IMR-90 (cell line): ENCODE results near the gene KATNBL1. TPM values are rescaled to one million over a fixed set of nuclear protein-coding genes. Genes with fewer than 3 reads are reported as not detected.
"Not testable (repeated sequence)": the region's sequence is repeated elsewhere in the genome, so short reads cannot be mapped to it uniquely, and the experiment has no call there.

Source experiments
- ATAC-seq: fragments of 200-7000 bp; cut with Tn5 transposase; 2 replicates; pipeline ENCODE4 v1.9.1; 2020; ENCODE audit warnings: low read depth, mild to moderate bottlenecking, moderate library complexity
- BruUV-seq: library from RNA; stranded (reverse); fragments of 400-500 nt; replicated peaks from 2 replicates; lab custom pipeline; 2021; lab: Mats Ljungman, UMichigan
- CTCF ChIA-PET: fragments of 300-600 bp; formaldehyde crosslinking; extraction: SDS; loops from one replicate; lab custom pipeline; 2021; ENCODE audit warnings: antibody characterized with exemption; lab: Yijun Ruan, JAX
- POLR2A ChIA-PET: fragments of 300-600 bp; sonication (Branson Sonifier 250); formaldehyde crosslinking; loops from one replicate; lab custom pipeline; 2022; ENCODE audit warnings: antibody characterized with exemption; ENCODE audit not compliant: unreplicated experiment; lab: Charles Lee
- DNase-seq: peaks from one replicate; pipeline ENCODE4 v3.0.0; 2013
- H2AFZ ChIP-seq: replicated peaks from 2 replicates; pipeline ENCODE3; 2013; ENCODE audit warnings: low read length, mild to moderate bottlenecking; ENCODE audit not compliant: poor library complexity
- H2AK5ac ChIP-seq: 2 replicates; pipeline ENCODE4 v1.6.1; 2013; ENCODE audit warnings: low read depth, low read length, inconsistent platforms
- H2AK9ac ChIP-seq: replicated peaks from 2 replicates; pipeline ENCODE3; 2013; ENCODE audit warnings: mild to moderate bottlenecking, low read depth, low read length, moderate library complexity; ENCODE audit not compliant: poor library complexity
- H2BK120ac ChIP-seq: 2 replicates; pipeline ENCODE4 v1.6.1; 2013; ENCODE audit warnings: low read depth, low read length, inconsistent platforms
- H2BK15ac ChIP-seq: 3 replicates; pipeline ENCODE4 v1.6.1; 2013; ENCODE audit warnings: low read depth, low read length, inconsistent platforms
- H2BK20ac ChIP-seq: 2 replicates; pipeline ENCODE4 v1.6.1; 2013; ENCODE audit warnings: low read depth, mild to moderate bottlenecking, inconsistent platforms, low read length, moderate library complexity
- H2BK5ac ChIP-seq: 2 replicates; pipeline ENCODE4 v1.6.1; 2013; ENCODE audit warnings: mild to moderate bottlenecking, low read depth, low read length, inconsistent platforms; ENCODE audit not compliant: poor library complexity, severe bottlenecking
- H3K14ac ChIP-seq: replicated peaks from 2 replicates; pipeline ENCODE4 v1.6.1; 2013; ENCODE audit warnings: low read depth, low read length, inconsistent platforms
- H3K18ac ChIP-seq: 2 replicates; pipeline ENCODE4 v1.6.1; 2013; ENCODE audit warnings: low read depth, low read length, control low read depth
- H3K23ac ChIP-seq: 2 replicates; pipeline ENCODE4 v1.6.1; 2013; ENCODE audit warnings: low read depth, low read length, inconsistent platforms
- H3K27ac ChIP-seq: 2 replicates; pipeline ENCODE4 v1.5.1; 2013; ENCODE audit warnings: mild to moderate bottlenecking, control low read depth, low read length; ENCODE audit not compliant: insufficient read depth
- H3K27me3 ChIP-seq: 2 replicates; pipeline ENCODE4 v1.6.1; 2013; ENCODE audit warnings: low read length; ENCODE audit not compliant: control insufficient read depth, insufficient read depth
- H3K36me3 ChIP-seq: 2 replicates; pipeline ENCODE4 v1.6.1; 2013; ENCODE audit warnings: low read length, mixed read lengths; ENCODE audit not compliant: control insufficient read depth, insufficient read depth
- H3K4ac ChIP-seq: 2 replicates; pipeline ENCODE4 v1.6.1; 2013; ENCODE audit warnings: low read depth, low read length, inconsistent platforms
- H3K4me1 ChIP-seq: 2 replicates; pipeline ENCODE4 v1.6.1; 2013; ENCODE audit warnings: low read length, mixed read lengths; ENCODE audit not compliant: control insufficient read depth, insufficient read depth
- H3K4me2 ChIP-seq: 2 replicates; pipeline ENCODE4 v1.6.1; 2013; ENCODE audit warnings: low read depth, mild to moderate bottlenecking, control low read depth, low read length, moderate library complexity
- H3K4me3 ChIP-seq: 2 replicates; pipeline ENCODE4 v1.5.1; 2013; ENCODE audit warnings: low read depth, mild to moderate bottlenecking, control low read depth, low read length, moderate library complexity; ENCODE audit not compliant: insufficient read depth
- H3K56ac ChIP-seq: 2 replicates; pipeline ENCODE4 v1.6.1; 2013; ENCODE audit warnings: low read length, inconsistent platforms; ENCODE audit not compliant: insufficient read depth; ENCODE audit errors: extremely low read depth
- H3K79me1 ChIP-seq, 2 experiments: 2 replicates each; pipeline ENCODE4 v1.6.1; 2013; ENCODE audit warnings: low read length in 2 of 2, inconsistent platforms in 1 of 2, low read depth in 1 of 2
- H3K9ac ChIP-seq: 2 replicates; pipeline ENCODE4 v1.6.1; 2013; ENCODE audit warnings: low read depth, low read length, control low read depth
- H3K9me1 ChIP-seq: 2 replicates; pipeline ENCODE4 v1.6.1; 2013; ENCODE audit warnings: low read length, inconsistent platforms; ENCODE audit not compliant: insufficient read depth
- H3K9me3 ChIP-seq: 2 replicates; pipeline ENCODE4 v1.6.1; 2013; ENCODE audit warnings: low read length; ENCODE audit not compliant: control insufficient read depth, insufficient read depth
- H4K20me1 ChIP-seq: 2 replicates; pipeline ENCODE4 v1.6.1; 2013; ENCODE audit warnings: low read length, inconsistent platforms; ENCODE audit not compliant: insufficient read depth
- H4K5ac ChIP-seq: 2 replicates; pipeline ENCODE4 v1.6.1; 2013; ENCODE audit warnings: mild to moderate bottlenecking, low read depth, low read length, control low read depth
- H4K8ac ChIP-seq, 2 experiments: 2 replicates each; pipeline ENCODE4 v1.6.1; 2013; ENCODE audit warnings: low read depth in 2 of 2, low read length in 2 of 2, control low read depth in 1 of 2, inconsistent platforms in 1 of 2
- H4K91ac ChIP-seq: 2 replicates; pipeline ENCODE4 v1.6.1; 2013; ENCODE audit warnings: low read depth, low read length, inconsistent platforms; ENCODE audit not compliant: insufficient read depth
- WGBS, 2 experiments: methylation state at CpG; one replicate each; pipeline versions ENCODE4 v1.1.5 to v1.1.7; 2013; ENCODE audit warnings: missing lambda C conversion rate in 2 of 2; ENCODE audit not compliant: insufficient read length in 1 of 2; ENCODE audit errors: extremely low coverage in 2 of 2; 5-methylcytosine and 5-hydroxymethylcytosine counted together
- dilution Hi-C: fragments of 300-500 bp; cut with HindIII; formaldehyde crosslinking; loops from one replicate; pipeline ENCODE4 v1.14.3; 2018; ENCODE audit warnings: low sequenced_read_pairs; ENCODE audit not compliant: unreplicated experiment
- in situ Hi-C: fragments of 300-500 bp; cut with MboI; formaldehyde crosslinking; loops from 3 replicates; pipeline ENCODE4 v1.14.3; 2019; ENCODE audit warnings: low sequenced_read_pairs, inconsistent platforms, mixed read lengths
- intact Hi-C: fragments of 100-400 bp; cut with micrococcal nuclease; formaldehyde crosslinking; loops from 2 replicates; pipeline ENCODE4 v1.10.0; 2022
- polyA plus RNA-seq, 3 experiments: library from polyadenylated mRNA; depleted of rRNA; stranded (reverse); fragments of >200 nt; gene quantifications; 2 replicates each; pipeline ENCODE4 v1.2.3, GENCODE V29; 2012; ENCODE audit warnings: low replicate concordance in 1 of 3
- total RNA-seq: library from RNA; depleted of rRNA; stranded (reverse); fragments of >200 nt; gene quantifications from 2 replicates; pipeline ENCODE4 v1.2.3, GENCODE V29; 2012

Gene KATNBL1
- total and polyA plus RNA-seq, 2 of the 4 experiments (the other 2 are of a cell fraction) = 17.1 to 24.0 TPM

- CTCF ChIA-PET, DNase-seq, ATAC-seq: not testable (repeated sequence)
Measured at GRCh38 chr15:34165987-34166573, 43.8 kb downstream of the KATNBL1 start.

More at GRCh38 chr15:34165987-34166573, 43.8 kb downstream of the KATNBL1 start:
- H3K4ac ChIP-seq, dilution Hi-C loops, H2BK120ac ChIP-seq, H3K56ac ChIP-seq, BruUV-seq, H3K14ac ChIP-seq, H4K20me1 ChIP-seq, H3K4me3 ChIP-seq, H3K27ac ChIP-seq, H3K18ac ChIP-seq, POLR2A ChIA-PET, H2BK5ac ChIP-seq, H2BK20ac ChIP-seq, H2AK5ac ChIP-seq, H4K8ac ChIP-seq, H3K23ac ChIP-seq, H2AFZ ChIP-seq, H2BK15ac ChIP-seq, H3K27me3 ChIP-seq, H3K9me1 ChIP-seq, H3K4me1 ChIP-seq, intact Hi-C loops, H4K5ac ChIP-seq, H3K9ac ChIP-seq, H4K91ac ChIP-seq, in situ Hi-C loops, H2AK9ac ChIP-seq, H3K4me2 ChIP-seq: not testable (repeated sequence)
- Histone ChIP-seq H3K79me1 (peaks cover 15 to 31% of the 10 kb centered on the region in 2 experiments), H3K36me3 (peaks cover 11% of the 10 kb centered on the region), H3K9me3 (peaks cover 11% of the 10 kb centered on the region)
- WGBS, 2 experiments = 100% methylated on average over 3 of the region's 14 CpGs; no CpG with 5 or more reads in 1 of the 2 experiments
